SK-MEL-5 (cell line): ENCODE results near the gene ANO8. TPM values are rescaled to one million over a fixed set of nuclear protein-coding genes. Genes with fewer than 3 reads are reported as not detected.
"Not testable (repeated sequence)": the region's sequence is repeated elsewhere in the genome, so short reads cannot be mapped to it uniquely, and the experiment has no call there.

ENCODE experiments used
- DNase-seq: peaks from one replicate; pipeline ENCODE4 v3.0.0-alpha.2; 2016; ENCODE audit warnings: low read depth, low spot score
- in situ Hi-C: cut with HindIII; loops from 2 replicates; pipeline ENCODE4 v1.10.0; 2016; ENCODE audit warnings: low sequenced_read_pairs, high pct_unique_total_duplicates, low pct_unique_long_range_greater_than_20kb
- total RNA-seq: library from RNA; depleted of rRNA; stranded (reverse); fragments of >200 nt; shearing (Covaris generic); gene quantifications from 2 replicates; pipeline ENCODE4 v1.2.3, GENCODE V29; 2014; rRNA removed

ANO8 gene
- total RNA-seq, 1 experiment from 2014 or later = 0.98 TPM

DNA sequence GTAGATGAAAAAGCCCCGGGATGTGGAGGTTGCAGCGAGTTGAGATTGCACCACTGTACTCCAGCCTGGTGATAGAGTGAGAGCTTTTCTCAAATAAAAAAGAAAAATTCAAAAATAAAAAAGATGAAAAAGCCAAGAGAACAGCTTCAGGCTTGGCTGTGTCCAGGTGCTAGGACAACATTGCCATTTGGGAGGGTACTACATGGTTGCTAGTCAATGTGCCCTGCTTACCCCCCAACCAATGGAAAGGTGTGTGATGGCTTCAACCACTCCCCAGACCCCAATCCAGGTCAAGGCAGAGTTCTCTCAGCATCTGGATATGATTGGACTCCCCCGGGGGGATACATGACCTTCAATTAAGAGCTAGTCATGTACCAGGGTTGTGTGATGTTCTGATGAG, 55.2 kb downstream of the ANO8 start:
- in situ Hi-C loops = no loop called here
- DNase-seq = no peak

GRCh38 chr19:17275441-17276175, 59.0 kb downstream of the ANO8 start:
- DNase-seq = no peak
- in situ Hi-C loops = no loop called here

DNA sequence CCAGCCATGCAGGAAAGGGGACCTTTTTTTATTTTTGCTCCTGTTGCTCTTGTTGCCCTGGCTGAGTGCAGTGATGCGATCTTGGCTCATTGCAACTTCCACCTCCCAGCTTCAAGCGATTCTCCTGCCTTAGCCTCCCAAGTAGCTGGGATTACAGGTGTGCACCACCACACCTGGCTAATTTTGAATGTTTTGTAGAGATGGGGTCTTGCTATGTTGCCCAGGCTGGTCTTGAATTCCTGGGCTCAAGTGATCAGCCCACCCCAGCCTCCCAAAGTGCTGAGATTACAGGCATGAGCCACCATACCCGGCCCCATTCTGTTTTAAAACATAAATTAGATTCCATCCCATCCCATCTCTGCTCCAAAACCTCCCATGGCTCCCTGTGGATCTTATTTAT, 59.8 kb downstream of the ANO8 start:
- DNase-seq, in situ Hi-C loops: not testable (repeated sequence)

Other genes starting within 250 kb of the ANO8 start
- gene USE1, start 119.5 kb downstream of the ANO8 start, total RNA-seq = 6.8 and 8.5 TPM in 2 replicates
- 3.3 and 4.6 TPM in 2 replicates for gene OCEL1, start 108.6 kb downstream of the ANO8 start, total RNA-seq
- gene NR2F6, start 88.9 kb downstream of the ANO8 start, total RNA-seq = 30.3 and 35.2 TPM in 2 replicates
- gene USHBP1, start 70.1 kb downstream of the ANO8 start, total RNA-seq = not detected in 2 replicates
- gene BABAM1, start 67.4 kb downstream of the ANO8 start, total RNA-seq = 61.0 and 66.6 TPM in 2 replicates
- gene ANKLE1, start 53.0 kb downstream of the ANO8 start, total RNA-seq = 1.3 TPM in 2 replicates
- gene ABHD8, start 31.4 kb downstream of the ANO8 start, total RNA-seq = 2.5 and 3.4 TPM in 2 replicates
- gene MRPL34, start 29.0 kb downstream of the ANO8 start, total RNA-seq = 48.4 and 77.4 TPM in 2 replicates
- gene DDA1, start 25.3 kb downstream of the ANO8 start, total RNA-seq = 14.0 and 14.1 TPM in 2 replicates
- 13.3 and 16.3 TPM in 2 replicates for gene GTPBP3, start 2.7 kb upstream of the ANO8 start, total RNA-seq
- gene PLVAP, start 42.5 kb upstream of the ANO8 start, total RNA-seq = not detected in 2 replicates
- gene CCDC194, start 59.3 kb upstream of the ANO8 start, total RNA-seq = not detected in 2 replicates
- gene BST2, start 70.8 kb upstream of the ANO8 start, total RNA-seq = 0.21 and 1.9 TPM in 2 replicates
- 53.4 and 59.8 TPM in 2 replicates for gene MVB12A, start 85.2 kb upstream of the ANO8 start, total RNA-seq
- gene TMEM221, start 113.8 kb upstream of the ANO8 start, total RNA-seq = 0.08 TPM in 1 of 2 replicates, not detected in the other
- not detected in 2 replicates for gene NXNL1, start 126.1 kb upstream of the ANO8 start, total RNA-seq
- gene SLC27A1, start 135.7 kb upstream of the ANO8 start, total RNA-seq = 12.2 and 16.6 TPM in 2 replicates
- gene PGLS, start 176.8 kb upstream of the ANO8 start, total RNA-seq = 58.6 and 59.2 TPM in 2 replicates
- 85.1 and 86.6 TPM in 2 replicates for gene COLGALT1, start 220.8 kb upstream of the ANO8 start, total RNA-seq